NCI-H1092 (cell line): Measurements from ENCODE around the gene DDIT4.
"Not testable (repeated sequence)": the region's sequence is repeated elsewhere in the genome, so short reads cannot be mapped to it uniquely, and the experiment has no call there.

ENCODE experiments used
- DNase-seq: peaks from one replicate; lab custom pipeline; 2025; lab: John Stamatoyannopoulos, UW

DDIT4 gene

DNA sequence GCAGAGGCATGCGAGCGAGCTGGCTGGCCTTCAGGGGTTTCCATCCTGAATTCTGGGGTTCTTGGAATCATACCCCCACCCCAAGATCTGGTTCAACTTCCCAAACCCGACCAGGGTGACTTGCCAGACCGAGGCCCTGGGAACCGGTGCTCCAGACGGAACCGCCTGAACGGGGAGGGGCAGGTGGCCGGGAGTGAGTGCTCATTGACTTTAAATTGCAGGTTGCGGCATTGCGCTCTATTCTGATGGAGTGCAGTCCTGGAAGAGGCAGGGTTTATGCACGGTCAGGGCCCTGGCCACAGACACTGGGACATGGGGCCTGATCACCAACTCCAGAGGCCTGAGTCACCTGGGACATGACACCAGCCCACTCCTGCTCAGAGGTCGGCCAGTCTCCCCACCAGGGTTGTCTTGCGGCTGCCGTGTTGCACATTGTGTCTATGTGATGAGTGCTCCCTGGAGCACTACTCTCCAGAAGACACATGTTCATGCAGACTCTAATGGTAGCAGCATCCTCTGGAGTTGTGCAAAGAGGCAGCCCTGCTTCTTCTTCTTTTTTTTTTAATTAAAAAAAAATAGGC lies 5.8 kb upstream of the DDIT4 start:
- DNase-seq = no peak

DNA sequence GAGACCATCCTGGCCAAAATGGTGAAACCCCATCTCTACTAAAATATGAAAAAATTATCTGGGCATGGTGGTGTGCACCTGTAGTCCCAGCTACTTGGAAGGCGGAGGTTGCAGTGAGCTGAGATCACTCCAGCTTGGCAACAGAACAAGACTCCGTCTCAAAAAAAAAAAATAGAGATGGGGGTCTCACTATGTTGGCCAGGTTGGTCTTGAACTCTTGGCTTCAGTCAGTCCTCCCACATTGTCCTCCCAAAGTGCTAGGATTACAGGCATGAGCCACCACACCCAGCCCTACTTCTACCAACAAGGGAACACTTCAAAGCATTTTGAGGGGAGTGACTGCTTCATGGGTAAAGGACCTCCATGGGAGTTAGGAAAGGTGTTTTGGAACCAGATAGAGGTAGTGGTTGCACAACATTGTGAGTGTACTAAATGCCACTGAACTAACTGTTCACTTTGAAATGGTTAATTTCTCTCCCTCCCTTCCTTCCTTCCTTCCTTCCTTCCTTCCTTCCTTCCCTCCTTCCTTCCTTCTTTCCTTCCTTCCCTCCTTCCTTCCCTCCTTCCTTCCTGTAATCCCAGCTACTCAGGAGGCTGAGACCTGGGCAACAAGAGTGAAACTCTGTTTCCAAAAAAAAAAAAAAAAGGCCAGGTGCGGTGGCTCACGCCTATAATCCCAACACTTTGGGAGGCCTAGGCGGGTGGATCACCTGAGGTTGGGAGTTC lies 5.1 kb upstream of the DDIT4 start:
- not testable (repeated sequence) for DNase-seq

- no peak for DNase-seq
Observed at GRCh38 chr10:72270607-72271281, 3.0 kb upstream of the DDIT4 start.

DNA sequence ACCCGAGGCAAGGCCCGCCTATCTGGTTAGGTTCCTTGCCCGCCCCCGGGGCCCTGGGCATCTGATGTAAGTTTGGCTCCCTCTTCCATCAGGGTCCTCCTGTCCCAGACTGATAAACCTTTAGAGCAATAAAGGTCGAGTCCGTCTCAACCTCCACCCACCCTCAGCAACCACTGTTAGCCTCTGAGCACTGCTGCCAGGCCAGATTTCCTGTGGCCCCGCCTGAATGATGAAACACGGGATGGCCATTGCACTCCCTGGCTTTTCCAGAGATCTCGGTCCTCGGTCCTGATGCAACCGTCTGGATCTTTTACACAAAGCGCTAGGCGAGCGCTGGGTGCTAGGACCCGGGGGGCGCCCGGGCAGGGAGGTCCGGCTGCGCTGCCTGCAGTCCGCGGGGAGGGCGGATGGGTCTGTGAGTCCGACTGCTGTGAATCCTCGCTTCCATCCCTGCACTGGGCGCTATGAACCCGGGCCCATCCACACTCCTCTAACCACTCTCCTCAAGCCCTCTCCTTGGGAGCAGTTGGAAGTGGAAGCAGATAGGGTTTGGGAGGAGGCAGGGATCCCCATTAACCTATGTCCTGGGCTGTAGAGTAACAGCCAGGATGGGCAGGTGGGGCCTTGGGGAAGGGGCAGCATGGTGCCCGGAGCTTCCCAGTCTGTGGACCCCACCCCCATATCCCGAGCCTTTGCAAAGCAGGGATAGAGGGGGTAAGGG lies 875 bp upstream of the DDIT4 start:
- DNase-seq = peak; percentile 77

- no peak for DNase-seq
Observed at GRCh38 chr10:72274213-72274729, 547 bp downstream of the DDIT4 start.

DNA sequence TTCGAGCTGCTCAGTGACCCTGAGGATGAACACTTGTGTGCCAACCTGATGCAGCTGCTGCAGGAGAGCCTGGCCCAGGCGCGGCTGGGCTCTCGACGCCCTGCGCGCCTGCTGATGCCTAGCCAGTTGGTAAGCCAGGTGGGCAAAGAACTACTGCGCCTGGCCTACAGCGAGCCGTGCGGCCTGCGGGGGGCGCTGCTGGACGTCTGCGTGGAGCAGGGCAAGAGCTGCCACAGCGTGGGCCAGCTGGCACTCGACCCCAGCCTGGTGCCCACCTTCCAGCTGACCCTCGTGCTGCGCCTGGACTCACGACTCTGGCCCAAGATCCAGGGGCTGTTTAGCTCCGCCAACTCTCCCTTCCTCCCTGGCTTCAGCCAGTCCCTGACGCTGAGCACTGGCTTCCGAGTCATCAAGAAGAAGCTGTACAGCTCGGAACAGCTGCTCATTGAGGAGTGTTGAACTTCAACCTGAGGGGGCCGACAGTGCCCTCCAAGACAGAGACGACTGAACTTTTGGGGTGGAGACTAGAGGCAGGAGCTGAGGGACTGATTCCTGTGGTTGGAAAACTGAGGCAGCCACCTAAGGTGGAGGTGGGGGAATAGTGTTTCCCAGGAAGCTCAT lies 1.1 kb downstream of the DDIT4 start:
- peak; percentile 48 for DNase-seq

- no peak for DNase-seq
Observed at GRCh38 chr10:72275351-72276012, 1.8 kb downstream of the DDIT4 start.

GRCh38 chr10:72276013-72276387 lies 2.3 kb downstream of the DDIT4 start:
- no peak for DNase-seq

DNA sequence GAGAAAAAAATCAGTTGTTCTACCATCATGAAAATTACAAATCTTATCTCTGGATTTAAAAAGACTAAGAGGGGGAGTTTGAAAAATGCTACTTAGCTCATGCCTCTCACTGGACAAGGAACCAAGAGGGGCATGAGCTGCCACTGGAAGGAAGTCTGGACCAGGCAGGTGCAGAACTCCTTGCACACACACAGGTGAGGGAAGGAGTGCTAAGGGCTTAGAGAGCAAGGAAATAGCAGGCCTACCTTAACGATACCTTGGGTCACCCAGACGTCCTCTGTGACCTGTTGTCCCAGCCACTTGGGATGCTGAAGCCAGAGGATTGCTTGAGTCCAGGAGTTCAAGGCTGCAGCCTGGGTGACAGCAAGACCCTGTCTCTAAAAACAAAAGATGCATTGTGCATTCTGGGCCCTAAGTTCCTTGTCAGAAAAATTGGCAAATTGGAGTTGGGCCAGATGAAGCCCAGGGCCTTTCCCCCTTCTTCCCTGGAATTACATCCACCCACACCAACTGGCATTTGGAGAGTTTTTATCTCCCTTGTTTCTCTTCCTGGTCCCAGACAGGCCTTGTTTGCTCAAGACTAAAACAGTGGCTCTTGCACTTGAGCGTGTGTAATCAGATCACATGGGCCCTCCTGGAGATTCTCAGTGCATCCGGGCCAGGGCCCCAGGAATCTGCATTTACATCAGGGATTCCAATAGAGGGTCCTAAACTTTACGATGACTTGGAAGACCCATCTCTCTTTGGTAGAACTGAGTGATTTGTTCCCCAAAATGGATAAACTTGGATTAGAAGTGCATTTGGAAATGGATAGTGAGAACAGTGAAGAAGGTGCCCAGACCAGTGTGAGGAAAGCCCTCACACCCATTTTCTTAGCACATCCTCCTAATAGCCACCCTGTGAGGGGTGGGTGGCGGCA lies 3.0 kb downstream of the DDIT4 start:
- no peak for DNase-seq

DNA sequence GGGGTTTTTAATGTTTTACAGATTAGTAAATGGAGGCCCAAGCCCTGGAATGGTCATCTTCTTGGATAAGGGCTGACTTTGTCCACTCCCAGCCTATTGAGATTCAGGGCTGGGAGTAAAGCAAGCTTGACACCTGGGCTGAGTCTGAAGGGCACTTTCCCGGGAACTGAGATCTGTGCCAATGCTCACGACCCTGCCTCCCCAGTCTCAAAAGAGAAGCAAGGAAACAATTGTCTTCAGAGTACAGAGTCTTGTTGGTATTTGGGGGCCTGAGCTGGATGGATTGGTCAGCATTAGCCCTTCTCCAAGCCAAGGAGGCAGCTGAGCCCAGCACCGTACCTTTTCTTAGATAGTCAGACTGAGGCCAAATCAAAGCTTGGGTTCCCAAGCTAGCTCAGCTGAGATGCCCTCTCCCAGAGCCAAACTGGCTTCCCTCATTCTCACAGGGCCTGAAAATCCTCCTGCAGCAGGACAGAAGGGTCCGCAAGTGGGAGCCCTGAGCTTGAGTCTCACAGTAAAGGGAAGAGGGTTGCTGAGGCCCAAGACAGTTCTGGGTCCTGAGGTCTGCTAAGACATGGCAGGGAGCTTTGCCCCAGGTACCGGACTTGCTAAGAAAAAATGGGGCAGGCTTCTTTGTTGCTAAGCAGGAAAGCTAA lies 3.7 kb downstream of the DDIT4 start:
- no peak for DNase-seq

DNA sequence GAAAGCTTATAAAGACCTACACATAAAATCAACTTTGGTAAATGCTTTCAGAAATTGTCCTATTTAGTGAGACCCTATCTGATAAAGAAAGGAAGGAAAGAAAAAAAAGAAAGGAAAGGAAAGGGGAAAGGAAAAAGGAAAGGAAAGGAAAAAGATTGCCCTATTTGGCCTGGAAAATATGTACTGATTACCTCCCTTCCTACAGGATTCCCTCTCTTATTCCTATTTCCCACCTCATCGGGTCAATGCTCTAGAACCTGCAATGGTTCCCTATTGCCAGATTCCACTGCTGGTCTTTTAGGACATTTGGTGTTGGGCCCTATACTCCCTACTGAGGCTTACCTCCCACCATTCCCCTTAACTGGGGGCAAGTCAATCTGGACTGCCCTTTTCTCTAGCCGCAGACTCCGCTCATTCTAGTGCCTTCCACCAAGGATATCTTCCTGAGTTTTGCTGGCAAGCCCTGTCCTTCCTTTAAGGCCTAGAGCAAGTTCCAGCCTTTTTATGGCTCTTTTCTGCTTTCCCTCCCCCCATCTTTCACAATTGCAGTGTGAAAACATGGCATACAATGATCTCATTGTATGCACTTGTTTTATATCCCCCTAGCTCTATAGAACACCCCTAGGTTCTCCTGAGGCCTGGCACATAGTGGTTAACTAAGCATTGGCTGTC lies 4.4 kb downstream of the DDIT4 start:
- no peak for DNase-seq

GRCh38 chr10:72278668-72279393 lies 5.1 kb downstream of the DDIT4 start:
- DNase-seq = no peak

- not testable (repeated sequence) for DNase-seq
Observed at GRCh38 chr10:72279587-72279986, 5.9 kb downstream of the DDIT4 start.

- no peak for DNase-seq
Observed at GRCh38 chr10:72283131-72283530, 9.4 kb downstream of the DDIT4 start.

GRCh38 chr10:72285972-72286521 lies 12.3 kb downstream of the DDIT4 start:
- no peak for DNase-seq

GRCh38 chr10:72291019-72291532 lies 17.4 kb downstream of the DDIT4 start:
- no peak for DNase-seq

- no peak for DNase-seq
Observed at GRCh38 chr10:72292223-72292691, 18.5 kb downstream of the DDIT4 start.

GRCh38 chr10:72295330-72295910 lies 21.7 kb downstream of the DDIT4 start:
- no peak for DNase-seq
